SK-N-SH (cell line): ENCODE results near the gene THBS2. TPM values are rescaled to one million over a fixed set of nuclear protein-coding genes. Genes with fewer than 3 reads are reported as not detected.

Experiments used
- CTCF ChIA-PET: fragments of 300-600, 350-600 bp; formaldehyde crosslinking; extraction: SDS; loops from one replicate; lab custom pipeline; 2021; lab: Yijun Ruan, JAX
- POLR2A ChIA-PET: fragments of 350-600 bp; sonication (Branson Sonifier 250); formaldehyde crosslinking; extraction: SDS; loops from one replicate; lab custom pipeline; 2020; ENCODE audit warnings: antibody characterized with exemption, inconsistent platforms; lab: Yijun Ruan, JAX
- DNase-seq: peaks from one replicate; pipeline ENCODE4 v3.0.0; 2012
- H2AFZ ChIP-seq: fragments of 200-600 bp; sonication (generic); 2 replicates; pipeline ENCODE4 v1.8.1; 2016; ENCODE audit warnings: antibody characterized with exemption, mild to moderate bottlenecking, low read depth
- H3F3A ChIP-seq: fragments of 200-600 bp; sonication (generic); replicated peaks from 2 replicates; pipeline ENCODE3; 2016; ENCODE audit warnings: antibody characterized with exemption, mild to moderate bottlenecking; ENCODE audit not compliant: insufficient read depth
- H3K27ac ChIP-seq, 2 experiments: fragments of 200-500 bp in 1 of 2; fragments of 200-600 bp in 1 of 2; sonication (Bioruptor generic) in 1 of 2; sonication (generic), shearing (Covaris generic) in 1 of 2; 2 replicates each; pipeline versions ENCODE4 v1.5.1 to v1.6.1; 2014 to 2016; ENCODE audit warnings: low read depth in 2 of 2, inconsistent platforms in 1 of 2, low read length in 1 of 2, mild to moderate bottlenecking in 1 of 2, mixed read lengths in 1 of 2
- H3K27me3 ChIP-seq: fragments of 200-600 bp; sonication (generic), shearing (Covaris generic); 2 replicates; pipeline ENCODE4 v1.6.1; 2016; ENCODE audit warnings: mixed run types; ENCODE audit not compliant: insufficient read depth
- H3K36me3 ChIP-seq, 2 experiments: fragments of 200-500 bp in 1 of 2; fragments of 200-600 bp in 1 of 2; sonication (Bioruptor generic) in 1 of 2; sonication (generic) in 1 of 2; replicated peaks in 1 of 2; 2 replicates each; pipeline versions ENCODE3 to v1.5.1; 2014 to 2016; ENCODE audit warnings: low read length in 1 of 2, mild to moderate bottlenecking in 1 of 2; ENCODE audit not compliant: insufficient read depth in 2 of 2, control insufficient read depth in 1 of 2
- H3K4me1 ChIP-seq, 2 experiments: fragments of 200-500 bp in 1 of 2; fragments of 200-600 bp in 1 of 2; sonication (Bioruptor generic) in 1 of 2; sonication (generic), shearing (Covaris generic) in 1 of 2; 2 replicates each; pipeline versions ENCODE4 v1.5.1 to v1.6.1; 2014 to 2016; ENCODE audit warnings: low read depth in 1 of 2, low read length in 1 of 2, mixed run types in 1 of 2; ENCODE audit not compliant: insufficient read depth in 2 of 2, control insufficient read depth in 1 of 2
- H3K4me2 ChIP-seq: fragments of 200-600 bp; sonication (generic), shearing (Covaris generic); 2 replicates; pipeline ENCODE4 v1.6.1; 2017; ENCODE audit warnings: mixed run types
- H3K4me3 ChIP-seq, 2 experiments: fragments of 200-500 bp in 1 of 2; fragments of 200-600 bp in 1 of 2; sonication (Bioruptor generic) in 1 of 2; sonication (generic), shearing (Covaris generic) in 1 of 2; 2 replicates each; pipeline versions ENCODE4 v1.5.1 to v1.8.1; 2014 to 2016; ENCODE audit warnings: low read depth in 2 of 2, inconsistent platforms in 1 of 2, low read length in 1 of 2, mild to moderate bottlenecking in 1 of 2, mixed read lengths in 1 of 2, moderate library complexity in 1 of 2
- H3K79me2 ChIP-seq: fragments of 200-600 bp; sonication (generic); 2 replicates; pipeline ENCODE4 v1.8.1; 2017; ENCODE audit warnings: mild to moderate bottlenecking; ENCODE audit not compliant: insufficient read depth
- H3K9ac ChIP-seq: fragments of 200-600 bp; sonication (generic); 2 replicates; pipeline ENCODE4 v1.6.1; 2017; ENCODE audit warnings: mixed run types
- H3K9me2 ChIP-seq: fragments of 200-600 bp; sonication (generic); 2 replicates; pipeline ENCODE4 v1.6.1; 2017; ENCODE audit warnings: mixed run types
- H3K9me3 ChIP-seq: fragments of 200-600 bp; sonication (generic); 2 replicates; pipeline ENCODE4 v1.6.1; 2017; ENCODE audit warnings: mixed run types, mild to moderate bottlenecking, moderate library complexity
- H4K20me1 ChIP-seq: fragments of 200-600 bp; sonication (generic); 2 replicates; pipeline ENCODE4 v1.6.1; 2017; ENCODE audit warnings: mild to moderate bottlenecking, mixed run types; ENCODE audit not compliant: insufficient read depth
- CHD2 ChIP-seq: fragments of 150-350 bp; IDR thresholded peaks from 2 replicates; pipeline ENCODE4 v1.6.1; 2018; ENCODE audit warnings: low read length; ENCODE audit not compliant: partially characterized antibody
- CTCF ChIP-seq: fragments of 200-600 bp; sonication (generic); IDR thresholded peaks from 2 replicates; pipeline ENCODE4 v1.6.1; 2017; ENCODE audit warnings: antibody characterized with exemption, mild to moderate bottlenecking, moderate library complexity
- ELF1 ChIP-seq: IDR thresholded peaks from 2 replicates; pipeline ENCODE4 v1.4.0; 2012
- EP300 ChIP-seq, 2 experiments: IDR thresholded peaks; 2 replicates each; pipeline versions ENCODE4 v1.4.0 to v1.6.1; 2012; ENCODE audit warnings: borderline replicate concordance in 1 of 2, low read depth in 1 of 2, low read length in 1 of 2
- EZH2phosphoT487 ChIP-seq: fragments of 200-600 bp; sonication (generic); IDR thresholded peaks from 2 replicates; pipeline ENCODE4 v1.6.1; 2017; ENCODE audit warnings: low read depth, mixed run types, mild to moderate bottlenecking, antibody characterized with exemption, moderate library complexity, borderline replicate concordance
- FOSL2 ChIP-seq: IDR thresholded peaks from 2 replicates; pipeline ENCODE4 v1.4.0; 2012; ENCODE audit warnings: low read depth, mild to moderate bottlenecking, moderate library complexity, borderline replicate concordance
- FOXJ3 ChIP-seq: sonication (generic); formaldehyde crosslinking; IDR thresholded peaks from 2 replicates; pipeline ENCODE4 v1.5.1; 2020; ENCODE audit warnings: mild to moderate bottlenecking, missing genetic modification reagents
- GABPA ChIP-seq: IDR thresholded peaks from 2 replicates; pipeline ENCODE4 v1.4.0; 2012; ENCODE audit warnings: low read depth, mild to moderate bottlenecking
- IRF3 ChIP-seq: fragments of 150-350 bp; IDR thresholded peaks from 2 replicates; pipeline ENCODE4 v1.6.1; 2016; ENCODE audit warnings: mild to moderate bottlenecking, low read depth, low read length
- JUND ChIP-seq: IDR thresholded peaks from 2 replicates; pipeline ENCODE4 v1.4.0; 2012
- MEF2A ChIP-seq: IDR thresholded peaks from 2 replicates; pipeline ENCODE4 v1.4.0; 2012; ENCODE audit warnings: low read depth, borderline replicate concordance
- NFIC ChIP-seq: IDR thresholded peaks from 2 replicates; pipeline ENCODE4 v1.4.0; 2012; ENCODE audit warnings: borderline replicate concordance
- NRF1 ChIP-seq: IDR thresholded peaks from 2 replicates; pipeline ENCODE4 v1.6.1; 2012; ENCODE audit warnings: low read depth, mild to moderate bottlenecking, low read length
- POLR2AphosphoS5 ChIP-seq: IDR thresholded peaks from 2 replicates; pipeline ENCODE4 v1.6.1; 2012; ENCODE audit warnings: low read depth, low read length
- RAD21 ChIP-seq: IDR thresholded peaks from 2 replicates; pipeline ENCODE4 v1.6.1; 2012; ENCODE audit warnings: mild to moderate bottlenecking, low read length
- RXRA ChIP-seq: IDR thresholded peaks from 2 replicates; pipeline ENCODE4 v1.4.0; 2012; ENCODE audit warnings: low read depth, mild to moderate bottlenecking, borderline replicate concordance
- SIN3A ChIP-seq: IDR thresholded peaks from 2 replicates; pipeline ENCODE4 v1.6.1; 2012; ENCODE audit warnings: low read depth, mild to moderate bottlenecking, low read length, moderate library complexity, borderline replicate concordance
- SMC3 ChIP-seq: IDR thresholded peaks from 2 replicates; pipeline ENCODE4 v1.6.1; 2012; ENCODE audit warnings: low read depth, low read length, improper control_type of control experiment
- TAF1 ChIP-seq: IDR thresholded peaks from 2 replicates; pipeline ENCODE4 v1.6.1; 2012; ENCODE audit warnings: low read depth, mild to moderate bottlenecking, low read length, moderate library complexity, borderline replicate concordance
- USF1 ChIP-seq: IDR thresholded peaks from 2 replicates; pipeline ENCODE4 v1.4.0; 2012; ENCODE audit warnings: low read depth, borderline replicate concordance
- USF2 ChIP-seq: fragments of 150-350 bp; IDR thresholded peaks from 2 replicates; pipeline ENCODE4 v1.6.1; 2017; ENCODE audit warnings: antibody characterized with exemption, low read length, low read depth, borderline replicate concordance
- YY1 ChIP-seq: IDR thresholded peaks from 2 replicates; pipeline ENCODE4 v1.4.0; 2012; ENCODE audit warnings: low read depth, mild to moderate bottlenecking
- WGBS: methylation state at CpG from one replicate; pipeline ENCODE4 v1.1.6; 2017; ENCODE audit warnings: low lambda C conversion rate; 5-methylcytosine and 5-hydroxymethylcytosine counted together
- polyA plus RNA-seq, 3 experiments: library from polyadenylated mRNA; depleted of rRNA; stranded (reverse); fragments of >200 nt; gene quantifications; 2 replicates each; pipeline ENCODE4 v1.2.3, GENCODE V29; 2012

The THBS2 gene
- polyA plus RNA-seq, 1 of the 3 experiments (the other 2 are of a cell fraction) = 166 TPM

GRCh38 chr6:169277619-169278018, 24.0 kb upstream of the THBS2 start (continued):
- TF ChIP-seq FOSL2 = no peak

- no peak overlapping the region for H3K9ac ChIP-seq
- 38% methylated on average over 1 of the region's 1 CpG for WGBS
- no peaks in the 10 kb centered on the region for H3K79me2 ChIP-seq
- no peaks in the 10 kb centered on the region for H4K20me1 ChIP-seq
- no peak overlapping the region; the same call in 1 of the 2 replicates for H2AFZ ChIP-seq
- peaks cover 0 to 12% of the 10 kb centered on the region in 2 experiments; a peak in 2 of 4 replicates for H3K4me1 ChIP-seq
- H3K36me3 ChIP-seq = no peaks in the 10 kb centered on the region
- TF ChIP-seq NRF1 (no peak), YY1 (no peak), USF1 (no peak), NFIC (no peak), IRF3 (no peak), SMC3 (no peak), RXRA (no peak), FOXJ3 (CRISPR knock-in tag) (no peak), CHD2 (no peak), POLR2AphosphoS5 (no peak), SIN3A (no peak), JUND (no peak), EP300 (IDR thresholded peaks at IDR 0.05; ENCODE audit: borderline replicate concordance in 1 of 2, low read depth in 1 of 2, low read length in 1 of 2) (no peak), TAF1 (no peak), FOSL2 (no peak)
- TF ChIP-seq, all 33 proteins: peak for 0
- no peaks in the 10 kb centered on the region for H3F3A ChIP-seq
- no peaks in the 10 kb centered on the region for H3K9me2 ChIP-seq
- no peak overlapping the region for H3K4me3 ChIP-seq
- no peak overlapping the region for H3K27ac ChIP-seq
- no peaks in the 10 kb centered on the region for H3K27me3 ChIP-seq
- DNase-seq = no peak
- no peaks in the 10 kb centered on the region for H3K9me3 ChIP-seq
- ChIA-PET POLR2A (no interaction called here), CTCF (no interaction called here)
- no peak overlapping the region for H3K4me2 ChIP-seq
Observed at GRCh38 chr6:169274781-169275180, 21.1 kb upstream of the THBS2 start.

GRCh38 chr6:169273511-169273910, 19.9 kb upstream of the THBS2 start:
- no peaks in the 10 kb centered on the region for H3K27me3 ChIP-seq
- H4K20me1 ChIP-seq = no peaks in the 10 kb centered on the region
- peaks cover 0 to 12% of the 10 kb centered on the region in 2 experiments; a peak in 2 of 4 replicates for H3K4me1 ChIP-seq
- no peaks in the 10 kb centered on the region for H3K9me2 ChIP-seq
- POLR2A ChIA-PET = no interaction called here
- no peak for DNase-seq
- WGBS = 82% methylated on average over 3 of the region's 3 CpGs
- H3K4me3 ChIP-seq = no peak overlapping the region
- H3K4me2 ChIP-seq = no peak overlapping the region
- H3K9me3 ChIP-seq = no peaks in the 10 kb centered on the region
- CTCF ChIA-PET = no interaction called here
- TF ChIP-seq MEF2A = no peak
- TF ChIP-seq SIN3A = no peak
- no peak for TF ChIP-seq CHD2
- no peak for TF ChIP-seq EZH2phosphoT487
- no peak for TF ChIP-seq RAD21
- no peak for TF ChIP-seq POLR2AphosphoS5
- no peak for TF ChIP-seq NFIC
- TF ChIP-seq CTCF = no peak
- TF ChIP-seq SMC3 = no peak
- no peak for TF ChIP-seq GABPA
- no peak for TF ChIP-seq USF2
- TF ChIP-seq ELF1 = no peak
- H3K79me2 ChIP-seq = no peaks in the 10 kb centered on the region
- no peaks in the 10 kb centered on the region for H3K36me3 ChIP-seq
- H3F3A ChIP-seq = peaks cover 4% of the 10 kb centered on the region
- no peak overlapping the region for H2AFZ ChIP-seq
- H3K27ac ChIP-seq = no peak overlapping the region
- no peak overlapping the region for H3K9ac ChIP-seq
